ENCODE measurements around the gene SANBR.

DNA sequence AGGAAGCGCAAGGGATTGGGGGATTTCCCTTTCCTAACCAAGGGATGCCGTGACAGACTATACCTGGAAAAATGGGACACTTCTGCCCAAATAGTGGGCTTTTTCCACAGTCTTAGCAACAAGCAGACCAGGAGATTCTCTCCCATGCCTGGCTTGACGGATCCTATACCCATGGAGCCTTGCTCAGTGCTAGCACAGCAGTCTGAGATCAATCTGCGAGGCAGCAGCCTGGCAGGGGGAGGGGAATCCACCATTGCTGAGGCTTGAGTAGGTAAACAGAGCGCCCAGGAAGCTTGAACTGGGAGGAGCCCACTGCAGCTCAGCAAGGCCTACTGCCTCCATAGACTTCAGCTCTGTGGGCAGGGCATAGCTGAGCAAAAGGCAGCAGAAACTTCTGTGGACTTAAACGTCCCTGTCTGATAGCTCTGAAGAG, 44.4 kb upstream of the SANBR start:
- TF ChIP-seq FOS (IDR thresholded peaks at IDR 0.05; ENCODE audit: low read depth, low read length) (no peak), RFX5 (IDR thresholded peaks at IDR 0.05; ENCODE audit: low read depth, low read length) (no peak), POLR2A (IDR thresholded peaks at IDR 0.05; ENCODE audit: low read depth, low read length) (no peak), NFE2L2 (IDR thresholded peaks at IDR 0.05; ENCODE audit: low read depth, low read length) (no peak), USF2 (IDR thresholded peaks at IDR 0.05; ENCODE audit: low read depth, low read length) (no peak), CEBPB (IDR thresholded peaks at IDR 0.05; ENCODE audit: low read depth, low read length) (no peak), MXI1 (IDR thresholded peaks at IDR 0.05; ENCODE audit: borderline replicate concordance, low read depth, low read length) (no peak), CHD1 (IDR thresholded peaks at IDR 0.05; ENCODE audit: low read depth, low read length) (no peak), MAZ (IDR thresholded peaks at IDR 0.05; ENCODE audit: borderline replicate concordance, low read depth, low read length) (no peak), RCOR1 (IDR thresholded peaks at IDR 0.05; ENCODE audit: insufficient replicate concordance, low read length) (no peak)
- TF ChIP-seq, protein P1, sequence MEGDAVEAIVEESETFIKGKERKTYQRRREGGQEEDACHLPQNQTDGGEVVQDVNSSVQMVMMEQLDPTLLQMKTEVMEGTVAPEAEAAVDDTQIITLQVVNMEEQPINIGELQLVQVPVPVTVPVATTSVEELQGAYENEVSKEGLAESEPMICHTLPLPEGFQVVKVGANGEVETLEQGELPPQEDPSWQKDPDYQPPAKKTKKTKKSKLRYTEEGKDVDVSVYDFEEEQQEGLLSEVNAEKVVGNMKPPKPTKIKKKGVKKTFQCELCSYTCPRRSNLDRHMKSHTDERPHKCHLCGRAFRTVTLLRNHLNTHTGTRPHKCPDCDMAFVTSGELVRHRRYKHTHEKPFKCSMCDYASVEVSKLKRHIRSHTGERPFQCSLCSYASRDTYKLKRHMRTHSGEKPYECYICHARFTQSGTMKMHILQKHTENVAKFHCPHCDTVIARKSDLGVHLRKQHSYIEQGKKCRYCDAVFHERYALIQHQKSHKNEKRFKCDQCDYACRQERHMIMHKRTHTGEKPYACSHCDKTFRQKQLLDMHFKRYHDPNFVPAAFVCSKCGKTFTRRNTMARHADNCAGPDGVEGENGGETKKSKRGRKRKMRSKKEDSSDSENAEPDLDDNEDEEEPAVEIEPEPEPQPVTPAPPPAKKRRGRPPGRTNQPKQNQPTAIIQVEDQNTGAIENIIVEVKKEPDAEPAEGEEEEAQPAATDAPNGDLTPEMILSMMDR (conservative IDR thresholded peaks at IDR 0.05; ENCODE audit: low read depth, low read length), result no peak
